CD8-positive, alpha-beta memory T cell (primary cell): ENCODE results near the gene ZNF516. TPM values are rescaled to one million over a fixed set of nuclear protein-coding genes. Genes with fewer than 3 reads are reported as not detected.

Source experiments
- CTCF ChIA-PET: fragments of 350-600 bp; sonication (Branson Sonifier 250); formaldehyde crosslinking; loops from one replicate; lab custom pipeline; 2021; ENCODE audit warnings: antibody characterized with exemption; lab: Charles Lee
- POLR2A ChIA-PET: fragments of 350-600 bp; sonication (Branson Sonifier 250); formaldehyde crosslinking; loops from one replicate; lab custom pipeline; 2021; ENCODE audit warnings: antibody characterized with exemption; lab: Charles Lee
- DNase-seq, 5 donors: peaks; one replicate each; pipeline versions ENCODE4 v3.0.0 to v3.0.0-alpha.2; 2020 to 2022; ENCODE audit warnings: mixed read lengths in 1 of 5
- H3K27ac ChIP-seq: one replicate; pipeline ENCODE4 v1.7.0; 2013; ENCODE audit warnings: low read depth, mild to moderate bottlenecking, low read length, moderate library complexity
- H3K27me3 ChIP-seq: 2 replicates; pipeline ENCODE4 v1.7.0; 2013; ENCODE audit warnings: low read length, mild to moderate bottlenecking; ENCODE audit not compliant: insufficient read depth, poor library complexity, severe bottlenecking
- H3K36me3 ChIP-seq: 2 replicates; pipeline ENCODE4 v1.7.0; 2013; ENCODE audit warnings: mild to moderate bottlenecking, low read length, moderate library complexity; ENCODE audit not compliant: insufficient read depth
- H3K4me1 ChIP-seq: 2 replicates; pipeline ENCODE4 v1.7.0; 2013; ENCODE audit warnings: mild to moderate bottlenecking, low read length, moderate library complexity; ENCODE audit not compliant: insufficient read depth
- H3K4me3 ChIP-seq: 2 replicates; pipeline ENCODE4 v1.7.0; 2013; ENCODE audit warnings: mild to moderate bottlenecking, low read length
- H3K9me3 ChIP-seq: 2 replicates; pipeline ENCODE4 v1.7.0; 2013; ENCODE audit warnings: mild to moderate bottlenecking, low read length
- H3K27ac Mint-ChIP-seq, 8 donors: one replicate each; pipeline ENCODE4 v1.8.0; 2020 to 2021; ENCODE audit warnings: mixed read lengths in 8 of 8, mild to moderate bottlenecking in 6 of 8, inconsistent platforms in 3 of 8, moderate library complexity in 3 of 8
- H3K27me3 Mint-ChIP-seq, 2 donors: one replicate each; pipeline ENCODE4 v1.8.0; 2020 to 2021; ENCODE audit warnings: mixed read lengths in 2 of 2, mild to moderate bottlenecking in 1 of 2, moderate library complexity in 1 of 2
- H3K36me3 Mint-ChIP-seq, 3 donors: one replicate each; pipeline ENCODE4 v1.8.0; 2020 to 2021; ENCODE audit warnings: mixed read lengths in 3 of 3, inconsistent platforms in 1 of 3, mild to moderate bottlenecking in 1 of 3
- H3K4me1 Mint-ChIP-seq, 3 donors: one replicate each; pipeline ENCODE4 v1.8.0; 2020 to 2021; ENCODE audit warnings: mixed read lengths in 3 of 3, inconsistent platforms in 1 of 3, mild to moderate bottlenecking in 1 of 3
- H3K4me3 Mint-ChIP-seq, 7 donors: one replicate each; pipeline ENCODE4 v1.8.0; 2020 to 2021; ENCODE audit warnings: mixed read lengths in 7 of 7, mild to moderate bottlenecking in 6 of 7, moderate library complexity in 4 of 7, inconsistent platforms in 2 of 7
- H3K9me3 Mint-ChIP-seq, 5 donors: one replicate each; pipeline ENCODE4 v1.8.0; 2020 to 2022; ENCODE audit warnings: mixed read lengths in 5 of 5, mild to moderate bottlenecking in 3 of 5, moderate library complexity in 2 of 5, inconsistent platforms in 1 of 5
- polyA plus RNA-seq: library from polyadenylated mRNA; unstranded; fragments of 300-500 nt; fragmentation: Illumina TruSeq; gene quantifications from one replicate; pipeline ENCODE4 v1.2.3, GENCODE V29; 2021
- total RNA-seq, 2 experiments: library from RNA; stranded (reverse); gene quantifications; one replicate each; pipeline ENCODE4 v1.2.3, GENCODE V29; 2021

Gene ZNF516
- total and polyA plus RNA-seq, 3 experiments from 2014 or later, result 1.3 to 1.9 (median 1.6) TPM

GRCh38 chr18:76491473-76491775 is 3.6 kb downstream of the ZNF516 start:
- no peaks in the 10 kb centered on the region for H3K36me3 ChIP-seq
- H3K36me3 Mint-ChIP-seq, result no peaks in the 10 kb centered on the region
- DNase-seq, result peak; percentile 34 to 64 (median 54)
- peak overlapping the region; percentile 84 for H3K4me3 ChIP-seq
- H3K27me3 Mint-ChIP-seq, result peaks cover 54 to 78% of the 10 kb centered on the region in 2 donors
- H3K9me3 ChIP-seq, result no peaks in the 10 kb centered on the region
- no peak overlapping the region for H3K27ac ChIP-seq
- peaks cover 32 to 47% (median 35%) of the 10 kb centered on the region in 3 donors for H3K4me1 Mint-ChIP-seq
- H3K27ac Mint-ChIP-seq, result no peak overlapping the region
- CTCF ChIA-PET, result no interaction called here
- peaks cover 7% of the 10 kb centered on the region for H3K4me1 ChIP-seq
- H3K4me3 Mint-ChIP-seq, result peak overlapping the region in 6 of 7 donors; percentile 62 to 88 (median 80)
- H3K27me3 ChIP-seq, result peaks cover 7% of the 10 kb centered on the region
- POLR2A ChIA-PET, result no interaction called here
- no peaks in the 10 kb centered on the region for H3K9me3 Mint-ChIP-seq

GRCh38 chr18:76490670-76491472 is 4.2 kb downstream of the ZNF516 start:
- peaks cover 54 to 79% of the 10 kb centered on the region in 2 donors for H3K27me3 Mint-ChIP-seq
- Histone ChIP-seq H3K4me3 (peak overlapping the region; percentile 52), H3K9me3 (no peaks in the 10 kb centered on the region), H3K27me3 (peaks cover 7% of the 10 kb centered on the region), H3K27ac (no peak overlapping the region), H3K36me3 (no peaks in the 10 kb centered on the region), H3K4me1 (peaks cover 7% of the 10 kb centered on the region)
- peak overlapping the region; percentile 54 to 92 (median 83) for H3K27ac Mint-ChIP-seq
- no peaks in the 10 kb centered on the region for H3K36me3 Mint-ChIP-seq
- no peaks in the 10 kb centered on the region for H3K9me3 Mint-ChIP-seq
- peak overlapping the region; percentile 83 to 89 (median 88) for H3K4me3 Mint-ChIP-seq
- ChIA-PET CTCF (no interaction called here), POLR2A (no interaction called here)
- H3K4me1 Mint-ChIP-seq, result peaks cover 32 to 46% (median 34%) of the 10 kb centered on the region in 3 donors
- peak; percentile 33 to 75 (median 54) for DNase-seq

GRCh38 chr18:76490033-76490432 is 5.0 kb downstream of the ZNF516 start:
- Histone ChIP-seq H3K4me1 (peaks cover 7% of the 10 kb centered on the region), H3K27ac (no peak overlapping the region), H3K27me3 (peaks cover 4% of the 10 kb centered on the region), H3K4me3 (no peak overlapping the region), H3K36me3 (no peaks in the 10 kb centered on the region), H3K9me3 (no peaks in the 10 kb centered on the region)
- peak overlapping the region in 3 of 8 donors; percentile 16 to 91 (median 87) for H3K27ac Mint-ChIP-seq
- POLR2A ChIA-PET, result no interaction called here
- H3K4me3 Mint-ChIP-seq, result peak overlapping the region; percentile 83 to 89 (median 88)
- peaks cover 49 to 79% of the 10 kb centered on the region in 2 donors for H3K27me3 Mint-ChIP-seq
- H3K9me3 Mint-ChIP-seq, result no peaks in the 10 kb centered on the region
- peaks cover 31 to 40% (median 32%) of the 10 kb centered on the region in 3 donors for H3K4me1 Mint-ChIP-seq
- CTCF ChIA-PET, result no interaction called here
- DNase-seq, result no peak
- H3K36me3 Mint-ChIP-seq, result no peaks in the 10 kb centered on the region

- Mint-ChIP-seq H3K4me1 (peaks cover 27 to 34% (median 30%) of the 10 kb centered on the region in 3 donors), H3K27ac (no peak overlapping the region), H3K4me3 (peak overlapping the region in 1 of 7 donors; percentile 83), H3K27me3 (peaks cover 46 to 83% of the 10 kb centered on the region in 2 donors), H3K9me3 (no peaks in the 10 kb centered on the region), H3K36me3 (no peaks in the 10 kb centered on the region)
- Histone ChIP-seq H3K4me1 (peaks cover 7% of the 10 kb centered on the region), H3K9me3 (no peaks in the 10 kb centered on the region), H3K4me3 (no peak overlapping the region), H3K36me3 (no peaks in the 10 kb centered on the region), H3K27me3 (peaks cover 4% of the 10 kb centered on the region), H3K27ac (no peak overlapping the region)
- ChIA-PET POLR2A (no interaction called here), CTCF (no interaction called here)
- DNase-seq, result no peak
Measured at GRCh38 chr18:76489081-76489480, 6.0 kb downstream of the ZNF516 start.

GRCh38 chr18:76488190-76488589 is 6.9 kb downstream of the ZNF516 start:
- H3K4me1 Mint-ChIP-seq, result peaks cover 18 to 25% (median 21%) of the 10 kb centered on the region in 3 donors
- H3K27me3 ChIP-seq, result peaks cover 4% of the 10 kb centered on the region
- H3K27me3 Mint-ChIP-seq, result peaks cover 42 to 82% of the 10 kb centered on the region in 2 donors
- POLR2A ChIA-PET, result no interaction called here
- H3K36me3 ChIP-seq, result no peaks in the 10 kb centered on the region
- no peaks in the 10 kb centered on the region for H3K4me1 ChIP-seq
- H3K9me3 Mint-ChIP-seq, result no peaks in the 10 kb centered on the region
- H3K27ac Mint-ChIP-seq, result peak overlapping the region in 1 of 8 donors; percentile 31
- CTCF ChIA-PET, result no interaction called here
- no peak overlapping the region for H3K27ac ChIP-seq
- no peak for DNase-seq
- H3K4me3 ChIP-seq, result no peak overlapping the region
- peak overlapping the region in 1 of 7 donors; percentile 32 for H3K4me3 Mint-ChIP-seq
- H3K36me3 Mint-ChIP-seq, result no peaks in the 10 kb centered on the region
- no peaks in the 10 kb centered on the region for H3K9me3 ChIP-seq

GRCh38 chr18:76487782-76488181 is 7.3 kb downstream of the ZNF516 start:
- H3K27me3 Mint-ChIP-seq, result peaks cover 39 to 78% of the 10 kb centered on the region in 2 donors
- ChIA-PET CTCF (no interaction called here), POLR2A (no interaction called here)
- Histone ChIP-seq H3K27ac (no peak overlapping the region), H3K27me3 (peaks cover 4% of the 10 kb centered on the region), H3K36me3 (no peaks in the 10 kb centered on the region), H3K4me1 (no peaks in the 10 kb centered on the region), H3K9me3 (no peaks in the 10 kb centered on the region), H3K4me3 (no peak overlapping the region)
- peak overlapping the region in 2 of 8 donors; percentile 31 to 38 for H3K27ac Mint-ChIP-seq
- no peak overlapping the region for H3K4me3 Mint-ChIP-seq
- no peaks in the 10 kb centered on the region for H3K9me3 Mint-ChIP-seq
- H3K4me1 Mint-ChIP-seq, result peaks cover 15 to 21% (median 17%) of the 10 kb centered on the region in 3 donors
- DNase-seq, result no peak
- no peaks in the 10 kb centered on the region for H3K36me3 Mint-ChIP-seq

GRCh38 chr18:76487070-76487469 is 8.0 kb downstream of the ZNF516 start:
- ChIA-PET CTCF (no interaction called here), POLR2A (no interaction called here)
- Mint-ChIP-seq H3K27ac (no peak overlapping the region), H3K36me3 (no peaks in the 10 kb centered on the region), H3K9me3 (no peaks in the 10 kb centered on the region), H3K4me1 (peaks cover 11 to 14% (median 14%) of the 10 kb centered on the region in 3 donors), H3K27me3 (peaks cover 33 to 77% of the 10 kb centered on the region in 2 donors), H3K4me3 (no peak overlapping the region)
- no peak overlapping the region for H3K27ac ChIP-seq
- H3K4me1 ChIP-seq, result no peaks in the 10 kb centered on the region
- no peaks in the 10 kb centered on the region for H3K9me3 ChIP-seq
- H3K4me3 ChIP-seq, result no peak overlapping the region
- no peaks in the 10 kb centered on the region for H3K36me3 ChIP-seq
- H3K27me3 ChIP-seq, result peaks cover 4% of the 10 kb centered on the region
- no peak for DNase-seq

- Mint-ChIP-seq H3K9me3 (no peaks in the 10 kb centered on the region), H3K4me3 (no peak overlapping the region), H3K27me3 (peaks cover 32 to 77% of the 10 kb centered on the region in 2 donors), H3K36me3 (no peaks in the 10 kb centered on the region), H3K27ac (no peak overlapping the region), H3K4me1 (peaks cover 9 to 14% (median 9%) of the 10 kb centered on the region in 3 donors)
- ChIA-PET POLR2A (no interaction called here), CTCF (no interaction called here)
- H3K4me3 ChIP-seq, result no peak overlapping the region
- no peak overlapping the region for H3K27ac ChIP-seq
- H3K27me3 ChIP-seq, result no peaks in the 10 kb centered on the region
- DNase-seq, result no peak
- no peaks in the 10 kb centered on the region for H3K9me3 ChIP-seq
- H3K36me3 ChIP-seq, result no peaks in the 10 kb centered on the region
- H3K4me1 ChIP-seq, result no peaks in the 10 kb centered on the region
Measured at GRCh38 chr18:76486574-76486973, 8.5 kb downstream of the ZNF516 start.
